Jurkat, Clone E6-1 (cell line): ENCODE measurements around the gene CEACAM18. TPM values are rescaled to one million over a fixed set of nuclear protein-coding genes. Genes with fewer than 3 reads are reported as not detected.
"Not testable (repeated sequence)": the region's sequence is repeated elsewhere in the genome, so short reads cannot be mapped to it uniquely, and the experiment has no call there.

Experiments
- DNase-seq: peaks from one replicate; pipeline ENCODE4 v3.0.0-alpha.2; 2011; ENCODE audit warnings: low read depth, low spot score
- H3K4me3 ChIP-seq: 2 replicates; pipeline ENCODE4 v1.5.1; 2011; ENCODE audit warnings: mild to moderate bottlenecking, low read length, control low read depth, moderate library complexity
- polyA plus RNA-seq: library from polyadenylated mRNA; unstranded; fragments of >200 nt; gene quantifications from one replicate; pipeline ENCODE4 v1.2.1, GENCODE V29; 2012; ENCODE audit warnings: missing spikeins; ENCODE audit not compliant: insufficient read length, insufficient read depth

CEACAM18 gene
- not detected for polyA plus RNA-seq

GRCh38 chr19:51478381-51479234, at the start of gene CEACAM18:
TSS of gene CEACAM18 (plus strand) at chr19:51478539.
- DNase-seq = no peak
- no peak within 1 kb of the TSS for H3K4me3 ChIP-seq

DNA sequence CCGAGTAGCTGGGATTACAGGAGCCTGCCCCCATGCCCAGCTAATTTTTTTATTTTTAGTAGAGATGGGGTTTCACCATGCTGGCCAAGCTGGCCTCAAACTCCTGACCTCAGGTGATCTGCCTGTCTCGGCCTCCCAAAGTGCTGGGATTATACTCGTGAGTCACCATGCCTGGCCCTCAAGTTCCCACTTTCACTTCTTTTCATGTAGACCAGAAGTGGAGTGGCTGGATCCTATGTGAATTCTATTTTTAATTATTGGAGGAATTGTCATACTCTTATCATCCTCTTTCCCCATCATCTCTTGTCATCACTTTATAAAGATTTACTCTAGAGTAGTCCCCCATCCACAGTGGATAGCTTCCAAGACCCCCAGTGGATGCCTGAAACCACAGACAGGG, 48.1 kb upstream of the CEACAM18 start:
- H3K4me3 ChIP-seq = no peak overlapping the region
- no peak for DNase-seq

DNA sequence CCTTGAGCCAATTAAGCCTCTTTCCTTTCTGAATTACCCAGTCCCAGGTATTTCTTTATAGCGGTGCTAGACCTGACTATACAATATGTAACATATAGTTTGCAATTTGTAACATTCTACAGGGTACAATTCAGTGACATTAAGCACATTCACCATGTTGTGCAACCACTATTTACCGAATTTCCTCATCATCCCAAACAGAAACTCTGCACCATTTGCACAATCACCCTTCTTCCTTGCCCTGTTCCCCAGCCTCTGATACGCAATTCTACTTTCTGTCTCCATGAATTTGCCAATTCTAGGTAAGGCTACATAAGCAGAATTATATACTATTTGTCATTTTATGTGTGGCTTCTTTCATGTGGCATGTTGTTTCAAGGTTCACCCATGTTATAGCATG, 47.2 kb upstream of the CEACAM18 start:
- no peak overlapping the region for H3K4me3 ChIP-seq
- no peak for DNase-seq

- H3K4me3 ChIP-seq = no peak overlapping the region
Observed at GRCh38 chr19:51433043-51433442, 45.3 kb upstream of the CEACAM18 start.

GRCh38 chr19:51434456-51434855, 43.9 kb upstream of the CEACAM18 start:
- no peak for DNase-seq
- no peak overlapping the region for H3K4me3 ChIP-seq

More at GRCh38 chr19:51433043-51433442, 45.3 kb upstream of the CEACAM18 start:
- DNase-seq = no peak

GRCh38 chr19:51439021-51439465, 39.3 kb upstream of the CEACAM18 start:
- peak; percentile 33 for DNase-seq
- H3K4me3 ChIP-seq = no peak overlapping the region

DNA sequence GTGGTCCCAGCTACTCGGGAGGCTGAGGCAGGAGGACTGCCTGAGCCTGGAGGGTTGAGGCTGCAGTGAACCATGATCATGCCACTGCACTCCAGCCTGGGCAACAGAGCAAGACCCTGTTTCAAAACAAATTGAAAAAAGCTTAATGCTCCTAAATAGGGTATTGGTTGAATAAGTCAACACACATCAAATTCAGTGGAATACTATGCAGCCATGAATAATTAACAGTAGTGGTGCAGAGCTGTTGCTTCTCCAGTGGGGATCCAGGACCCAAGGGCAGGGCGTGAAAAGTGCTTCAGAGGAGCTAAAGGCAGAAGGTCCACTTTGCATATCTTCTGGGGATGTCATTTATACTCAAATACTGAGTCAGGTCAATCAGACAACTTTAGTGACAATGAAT, 38.3 kb upstream of the CEACAM18 start:
- DNase-seq = no peak
- no peak overlapping the region for H3K4me3 ChIP-seq

DNA sequence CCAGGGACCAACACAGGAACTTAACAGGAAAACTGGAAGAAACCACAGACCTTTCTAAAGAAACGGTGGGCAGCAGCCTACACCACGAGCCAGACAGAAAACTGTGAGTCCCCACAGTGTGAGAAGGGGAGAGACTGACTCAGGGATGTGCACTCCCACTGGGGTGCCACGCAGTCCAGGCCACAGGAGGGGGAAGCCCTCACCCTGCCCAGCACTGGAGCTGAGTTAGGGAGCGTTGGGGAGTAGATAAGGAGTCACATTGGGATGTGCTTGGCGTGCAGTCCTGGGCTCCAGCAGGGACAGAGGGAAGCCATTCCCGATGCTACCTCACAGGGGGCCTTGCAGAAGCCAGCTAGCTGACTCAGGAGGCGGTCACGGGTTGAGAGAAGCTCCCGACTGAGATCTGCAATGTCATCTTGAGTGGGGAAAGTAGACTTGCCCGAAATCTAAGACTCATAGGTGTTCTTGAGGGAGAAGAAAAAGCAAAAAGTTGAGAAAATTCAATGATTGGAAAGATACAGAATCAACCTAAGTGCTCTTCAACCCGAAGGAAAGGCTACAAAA, 37.4 kb upstream of the CEACAM18 start:
- DNase-seq = no peak
- peak overlapping the region; percentile 48 for H3K4me3 ChIP-seq

DNA sequence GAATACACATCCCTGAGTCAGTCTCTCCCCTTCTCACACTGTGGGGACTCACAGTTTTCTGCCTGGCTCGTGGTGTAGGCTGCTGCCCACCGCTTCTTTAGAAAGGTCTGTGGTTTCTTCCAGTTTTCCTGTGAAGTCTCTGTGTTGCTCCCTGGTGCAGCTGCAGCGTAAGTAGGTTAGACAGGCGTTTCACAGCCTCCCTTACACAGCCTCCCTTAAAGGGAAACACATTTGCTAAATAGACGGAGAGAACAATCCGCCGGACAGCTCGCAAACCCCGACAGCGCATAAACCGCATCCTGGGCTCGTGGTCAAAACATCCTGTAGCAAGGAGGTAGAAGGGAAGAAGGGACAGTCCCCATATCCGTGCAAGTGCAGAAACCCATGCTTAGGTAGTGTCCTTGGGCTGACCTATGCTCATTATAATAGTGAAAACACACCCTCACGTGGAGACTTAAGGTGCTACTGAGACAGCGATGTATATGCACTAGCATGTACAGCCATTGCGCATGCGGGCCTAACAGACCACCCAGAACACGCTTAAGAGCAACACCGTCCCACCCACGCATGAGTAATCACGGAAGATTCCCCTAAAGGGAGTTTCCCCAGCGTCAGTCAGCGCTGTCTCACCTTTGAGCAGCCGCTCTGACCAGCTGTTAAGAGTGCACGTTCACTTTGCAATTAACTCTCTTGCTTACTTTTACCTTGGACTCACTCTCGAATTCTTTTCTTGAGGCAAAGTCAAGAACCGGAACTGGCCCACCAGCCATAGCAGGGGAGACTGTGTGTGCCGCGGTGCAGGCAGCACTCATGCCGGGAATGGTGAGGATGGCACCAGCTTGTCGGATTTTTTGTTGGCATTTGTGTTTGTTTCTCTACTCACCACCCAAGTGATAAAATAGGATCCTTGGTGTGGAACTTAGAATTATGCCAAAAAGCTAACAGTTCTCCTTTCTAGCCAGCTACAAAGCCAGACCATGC, 36.6 kb upstream of the CEACAM18 start:
- peak; percentile 86 for DNase-seq
- H3K4me3 ChIP-seq = peak overlapping the region; percentile 48

DNA sequence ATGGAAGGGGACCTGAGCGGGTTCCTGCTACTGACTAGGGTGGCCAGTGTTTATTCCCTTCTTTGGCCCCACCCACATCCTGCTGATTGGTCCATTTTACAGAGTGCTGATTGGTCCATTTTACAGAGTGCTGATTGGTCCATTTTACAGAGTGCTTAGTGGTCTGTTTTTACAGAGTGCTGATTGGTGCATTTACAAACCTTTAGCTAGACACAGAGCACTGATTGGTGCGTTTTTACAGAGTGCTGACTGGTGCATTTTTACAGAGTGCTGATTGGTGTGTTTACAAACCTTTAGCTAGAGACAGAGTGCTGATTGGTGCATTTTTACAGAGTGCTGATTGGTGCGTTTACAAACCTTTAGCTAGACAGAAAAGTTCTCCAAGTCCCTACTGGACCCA, 30.8 kb upstream of the CEACAM18 start:
- DNase-seq, H3K4me3 ChIP-seq: not testable (repeated sequence)

DNA sequence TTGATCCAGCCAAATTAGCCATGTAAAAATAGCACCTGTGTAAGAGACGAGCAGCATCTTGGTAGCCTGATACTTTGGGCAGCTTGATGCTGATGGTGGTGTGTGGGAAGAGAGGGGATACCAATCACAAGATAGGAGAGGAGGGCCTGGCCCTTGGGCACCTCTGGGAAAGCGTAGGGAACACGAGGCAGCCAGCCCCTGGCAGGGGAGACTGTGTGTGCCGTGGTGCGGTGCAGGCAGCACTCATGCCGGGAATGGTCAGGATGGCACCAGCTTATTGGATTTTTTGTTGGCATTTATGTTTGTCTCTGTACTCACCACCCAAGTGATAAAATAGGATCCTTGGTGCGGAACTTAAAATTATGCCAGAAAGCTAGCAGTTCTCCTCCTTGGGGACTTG, 30.3 kb upstream of the CEACAM18 start:
- DNase-seq = no peak
- peak overlapping the region; percentile 3 for H3K4me3 ChIP-seq

DNA sequence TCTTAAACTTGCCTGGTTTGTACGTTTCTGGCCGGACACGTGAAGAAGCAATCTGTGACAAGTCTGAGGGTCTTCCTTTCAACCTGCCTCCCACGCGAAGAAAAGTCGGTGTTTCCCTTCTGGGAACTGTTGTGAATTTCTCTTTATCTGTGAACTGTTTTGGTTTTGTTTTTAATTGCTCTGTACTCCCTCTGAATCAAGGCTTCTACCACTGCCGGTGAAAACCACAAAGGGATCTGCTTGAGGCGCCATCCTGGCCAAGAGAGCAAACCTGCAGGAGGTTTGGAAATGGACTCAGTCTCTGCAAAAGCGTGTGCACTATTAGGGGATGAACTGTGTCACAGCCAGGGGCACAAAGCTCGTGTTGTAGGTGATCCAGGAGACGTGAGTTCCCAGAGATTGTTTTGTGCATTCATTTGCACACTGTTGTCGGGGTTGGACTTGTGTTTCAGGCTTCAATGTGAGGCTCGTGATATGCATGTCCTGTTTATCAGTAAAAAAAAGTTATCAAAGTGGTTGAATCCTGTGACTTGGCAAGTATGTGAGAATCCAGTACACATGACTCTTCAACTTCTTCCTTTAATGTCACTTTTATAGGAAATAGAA, 29.8 kb upstream of the CEACAM18 start:
- DNase-seq = peak; percentile 37
- peak overlapping the region; percentile 9 for H3K4me3 ChIP-seq

- DNase-seq = no peak
- H3K4me3 ChIP-seq = no peak overlapping the region
Observed at GRCh38 chr19:51450730-51451307, 27.5 kb upstream of the CEACAM18 start.

DNA sequence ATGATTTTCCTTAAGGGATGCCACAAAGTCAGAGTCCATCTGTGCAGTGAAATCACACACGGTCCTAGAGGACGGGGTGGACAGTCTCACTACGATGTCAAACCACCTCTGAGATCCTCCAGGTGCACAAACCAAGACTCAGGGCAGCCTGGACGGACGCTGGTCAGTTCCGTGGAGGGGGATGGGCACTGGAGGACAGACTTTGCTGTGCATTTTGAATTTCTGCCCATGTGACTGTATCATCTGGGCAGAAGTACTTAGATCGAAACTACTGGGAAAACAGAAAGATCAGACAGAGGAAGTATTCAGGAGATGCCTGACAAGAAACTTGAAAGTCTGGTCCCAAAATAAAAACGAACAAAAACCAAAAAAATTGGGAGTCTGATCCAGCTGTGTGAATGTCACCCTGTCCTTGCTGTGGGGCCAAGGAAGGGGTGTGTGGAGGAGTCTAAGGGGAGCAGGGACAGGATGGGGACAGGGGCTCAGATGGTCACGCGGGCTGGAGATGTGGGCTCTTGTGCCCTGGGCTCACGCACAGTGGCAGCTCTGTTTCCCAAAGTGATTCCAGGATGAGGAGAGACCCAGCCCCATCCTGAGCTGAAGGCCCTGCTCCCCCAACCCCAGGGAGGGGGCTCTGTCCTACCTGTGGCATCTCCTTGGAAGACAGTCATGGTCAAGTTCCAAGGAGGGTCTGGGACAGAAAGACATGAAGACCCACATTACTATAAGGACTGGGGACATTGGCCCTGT, 21.6 kb upstream of the CEACAM18 start:
- DNase-seq = no peak

GRCh38 chr19:51457351-51458013, 20.9 kb upstream of the CEACAM18 start:
- H3K4me3 ChIP-seq = no peak overlapping the region
- no peak for DNase-seq

More for the DNA sequence above, 21.6 kb upstream of the CEACAM18 start:
- no peak overlapping the region for H3K4me3 ChIP-seq

DNA sequence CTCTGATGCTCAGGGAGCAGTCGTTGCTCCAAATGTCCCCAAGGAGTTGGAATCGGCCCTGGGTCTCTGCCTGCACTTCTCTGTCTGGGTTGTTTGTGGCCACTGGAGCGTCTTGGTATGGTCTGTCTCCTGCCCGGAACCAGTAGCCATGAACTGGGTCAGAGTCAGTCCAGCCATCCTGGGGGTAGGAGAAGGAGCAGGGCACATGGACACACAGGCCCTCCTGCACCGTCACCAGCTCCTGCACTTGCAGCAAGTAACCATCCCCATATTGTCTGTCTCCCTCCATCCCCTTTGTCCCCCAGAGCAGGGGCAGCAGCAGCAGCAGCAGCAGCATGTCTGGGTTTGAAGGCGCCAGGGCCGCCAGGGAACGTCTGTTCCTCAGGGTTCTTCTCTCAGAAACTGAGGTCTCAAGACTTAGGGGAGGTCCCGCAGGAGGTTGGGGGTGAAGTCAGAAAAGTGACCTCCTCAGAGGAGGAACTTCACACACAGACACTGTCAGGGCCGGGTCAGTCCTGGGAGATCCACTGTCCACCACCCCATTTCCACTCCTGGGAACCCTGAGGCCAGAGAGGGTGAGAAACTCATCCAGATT, 20.2 kb upstream of the CEACAM18 start, which contains the start of gene SIGLEC8:
SIGLEC8 (minus strand) TSS at position 404 of the 595 bp plus-strand sequence; CDS start at position 337, 67 bp downstream.
- no peak within 1 kb of the TSS for H3K4me3 ChIP-seq
- DNase-seq = no peak

DNA sequence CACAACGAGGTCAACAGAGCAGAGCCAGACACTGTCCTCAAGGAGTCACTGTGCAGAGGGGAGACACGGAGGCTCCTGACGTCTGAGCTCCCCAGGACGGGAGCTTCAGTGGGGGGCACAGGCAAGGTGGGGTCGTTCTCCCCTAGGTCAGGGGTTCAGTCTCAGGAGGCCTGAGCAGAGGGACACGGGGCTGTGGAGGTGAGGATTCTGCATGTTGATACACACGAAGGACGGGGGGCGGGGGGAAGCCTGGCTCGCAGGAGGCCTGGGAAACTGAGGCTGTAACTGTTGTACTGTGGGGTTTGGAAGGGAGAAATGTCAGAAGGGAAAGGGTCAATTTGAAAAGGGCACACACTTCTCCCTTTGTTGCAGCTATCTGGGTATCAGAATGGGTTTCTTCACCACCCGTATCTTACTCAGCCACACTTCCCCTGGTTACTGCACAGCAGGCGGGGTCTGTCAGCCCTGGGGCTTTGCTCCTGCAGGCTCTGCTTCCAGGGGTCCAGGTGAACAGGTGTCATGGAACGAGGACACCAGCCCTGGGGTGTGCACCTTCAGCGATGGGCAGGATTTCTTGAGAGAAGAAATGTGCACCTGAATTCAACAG, 19.3 kb upstream of the CEACAM18 start:
- DNase-seq = no peak
- H3K4me3 ChIP-seq = no peak overlapping the region
